DOHH2 (cell line): ENCODE measurements around the gene PHF13.
A peak's percentile ranks its signal among the peaks of the same experiment; 100 is the strongest.

ENCODE experiments used
- H3F3A ChIP-seq: fragments of 200-600 bp; sonication (generic), shearing (Covaris generic); 2 replicates; pipeline ENCODE4 v1.6.0; 2016; ENCODE audit warnings: antibody characterized with exemption, mild to moderate bottlenecking; ENCODE audit not compliant: control insufficient read depth, insufficient read depth
- H3K27ac ChIP-seq: fragments of 200-600 bp; sonication (generic); 2 replicates; pipeline ENCODE4 v1.5.1; 2014; ENCODE audit warnings: low read depth, mild to moderate bottlenecking, low read length, moderate library complexity
- H3K27me3 ChIP-seq: fragments of 200-600 bp; sonication (generic); 2 replicates; pipeline ENCODE4 v1.6.1; 2014; ENCODE audit warnings: mild to moderate bottlenecking, low read length, mixed read lengths; ENCODE audit not compliant: control insufficient read depth
- H3K36me3 ChIP-seq: fragments of 200-600 bp; sonication (generic); 2 replicates; pipeline ENCODE4 v1.6.1; 2014; ENCODE audit warnings: mild to moderate bottlenecking, low read length, moderate library complexity, mixed read lengths; ENCODE audit not compliant: control insufficient read depth
- H3K4me1 ChIP-seq: fragments of 200-600 bp; sonication (generic); 2 replicates; pipeline ENCODE4 v1.6.1; 2014; ENCODE audit warnings: mild to moderate bottlenecking, low read length, mixed read lengths; ENCODE audit not compliant: control insufficient read depth
- H3K4me2 ChIP-seq: fragments of 200-600 bp; sonication (generic); 2 replicates; pipeline ENCODE4 v1.6.0; 2014; ENCODE audit warnings: mild to moderate bottlenecking, low read length, moderate library complexity
- H3K4me3 ChIP-seq: fragments of 200-600 bp; sonication (generic); 2 replicates; pipeline ENCODE4 v1.5.1; 2014; ENCODE audit warnings: mild to moderate bottlenecking, low read length, mixed read lengths
- H3K79me2 ChIP-seq: fragments of 200-600 bp; sonication (generic); 2 replicates; pipeline ENCODE4 v1.6.1; 2014; ENCODE audit warnings: mild to moderate bottlenecking, low read length, mixed read lengths; ENCODE audit not compliant: control insufficient read depth
- H3K9me2 ChIP-seq: fragments of 200-600 bp; sonication (generic); replicated peaks from 2 replicates; pipeline ENCODE4 v1.6.1; 2014; ENCODE audit warnings: mild to moderate bottlenecking, low read length, mixed read lengths; ENCODE audit not compliant: control insufficient read depth
- H3K9me3 ChIP-seq: fragments of 200-600 bp; sonication (generic); 2 replicates; pipeline ENCODE4 v1.6.1; 2014; ENCODE audit warnings: antibody characterized with exemption, low read length, mixed read lengths; ENCODE audit not compliant: control insufficient read depth, insufficient read depth
- H4K20me1 ChIP-seq: fragments of 200-600 bp; sonication (generic); 2 replicates; pipeline ENCODE4 v1.6.0; 2014; ENCODE audit warnings: low read depth, mild to moderate bottlenecking, antibody characterized with exemption, low read length, moderate library complexity; ENCODE audit not compliant: control insufficient read depth, insufficient read depth
- CTCF ChIP-seq: fragments of 200-600 bp; sonication (generic); IDR thresholded peaks from one replicate; pipeline ENCODE4 v1.5.1; 2014; ENCODE audit warnings: antibody characterized with exemption, mild to moderate bottlenecking, low read depth, low read length; ENCODE audit not compliant: poor library complexity, severe bottlenecking
- EZH2phosphoT487 ChIP-seq: fragments of 200-600 bp; sonication (generic); IDR thresholded peaks from 2 replicates; pipeline ENCODE4 v1.6.1; 2017; ENCODE audit warnings: borderline replicate concordance, mild to moderate bottlenecking, antibody characterized with exemption, low read length, moderate library complexity, mixed read lengths

The PHF13 gene

DNA sequence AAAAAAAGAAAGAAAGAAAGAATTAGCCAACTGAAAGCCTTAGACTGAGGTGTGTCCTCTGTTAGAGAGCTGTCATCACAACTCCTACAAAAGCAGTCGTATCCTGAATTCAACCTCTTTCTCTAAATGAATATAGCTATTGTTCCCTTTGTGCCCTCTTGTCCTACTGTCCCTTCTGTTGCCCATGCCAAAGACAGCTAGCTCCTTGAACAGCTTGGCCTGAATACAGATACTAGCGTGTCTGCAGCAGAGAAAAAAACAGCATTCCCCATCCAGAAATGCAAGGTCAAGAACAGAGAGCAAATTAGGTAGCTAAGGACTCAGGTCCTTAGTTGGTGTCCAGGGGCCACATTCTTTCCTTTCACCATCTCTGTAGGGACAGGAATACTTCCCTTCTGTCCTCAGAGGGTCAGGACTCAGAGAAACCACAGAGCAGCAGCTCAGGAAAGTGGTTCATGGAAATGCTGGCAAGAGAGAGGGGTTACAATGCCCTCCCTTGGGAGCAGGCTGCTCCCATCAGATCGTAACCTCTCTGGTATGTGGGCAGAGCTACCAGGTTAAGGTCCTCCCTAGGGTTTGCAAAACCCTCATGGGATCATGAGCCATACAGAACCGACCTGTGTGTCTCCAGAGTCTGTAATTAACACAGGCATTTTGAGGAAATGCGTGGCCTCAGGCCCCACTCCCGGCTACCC, 35.6 kb upstream of the PHF13 start:
- H3K27me3 ChIP-seq: no peaks in the 10 kb centered on the region
- no peak for TF ChIP-seq EZH2phosphoT487
- no peak for TF ChIP-seq CTCF
- peaks cover 28% of the 10 kb centered on the region for H3K79me2 ChIP-seq
- H4K20me1 ChIP-seq: peaks cover 3% of the 10 kb centered on the region; the same call in 1 of the 2 replicates
- H3K4me2 ChIP-seq: no peak overlapping the region
- H3K4me1 ChIP-seq: peaks cover 28% of the 10 kb centered on the region
- no peaks in the 10 kb centered on the region for H3F3A ChIP-seq
- peaks cover 11% of the 10 kb centered on the region for H3K36me3 ChIP-seq
- no peak overlapping the region for H3K27ac ChIP-seq
- no peaks in the 10 kb centered on the region for H3K9me2 ChIP-seq
- H3K4me3 ChIP-seq: no peak overlapping the region
- H3K9me3 ChIP-seq: no peaks in the 10 kb centered on the region

DNA sequence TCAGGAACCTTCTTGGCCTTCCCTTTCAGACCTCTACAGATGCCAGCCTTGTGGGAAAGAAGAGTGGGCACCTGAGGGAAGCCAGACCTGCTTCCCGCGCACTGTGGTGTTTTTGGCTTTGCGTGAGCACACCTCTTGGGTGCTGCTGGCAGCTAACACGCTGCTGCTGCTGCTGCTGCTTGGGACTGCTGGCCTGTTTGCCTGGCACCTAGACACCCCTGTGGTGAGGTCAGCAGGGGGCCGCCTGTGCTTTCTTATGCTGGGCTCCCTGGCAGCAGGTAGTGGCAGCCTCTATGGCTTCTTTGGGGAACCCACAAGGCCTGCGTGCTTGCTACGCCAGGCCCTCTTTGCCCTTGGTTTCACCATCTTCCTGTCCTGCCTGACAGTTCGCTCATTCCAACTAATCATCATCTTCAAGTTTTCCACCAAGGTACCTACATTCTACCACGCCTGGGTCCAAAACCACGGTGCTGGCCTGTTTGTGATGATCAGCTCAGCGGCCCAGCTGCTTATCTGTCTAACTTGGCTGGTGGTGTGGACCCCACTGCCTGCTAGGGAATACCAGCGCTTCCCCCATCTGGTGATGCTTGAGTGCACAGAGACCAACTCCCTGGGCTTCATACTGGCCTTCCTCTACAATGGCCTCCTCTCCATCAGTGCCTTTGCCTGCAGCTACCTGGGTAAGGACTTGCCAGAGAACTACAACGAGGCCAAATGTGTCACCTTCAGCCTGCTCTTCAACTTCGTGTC, 34.7 kb upstream of the PHF13 start:
- Histone ChIP-seq H3K9me2 (no peaks in the 10 kb centered on the region), H3K36me3 (peaks cover 11% of the 10 kb centered on the region), H3K4me1 (peaks cover 28% of the 10 kb centered on the region), H3K79me2 (peaks cover 28% of the 10 kb centered on the region), H3K9me3 (no peaks in the 10 kb centered on the region), H3K27ac (no peak overlapping the region), H3K4me2 (peak overlapping the region; percentile 84), H3K27me3 (no peaks in the 10 kb centered on the region), H3K4me3 (peak overlapping the region; percentile 81), H3F3A (no peaks in the 10 kb centered on the region), H4K20me1 (peaks cover 3% of the 10 kb centered on the region; the same call in 1 of the 2 replicates)
- TF ChIP-seq CTCF (no peak), EZH2phosphoT487 (no peak)

DNA sequence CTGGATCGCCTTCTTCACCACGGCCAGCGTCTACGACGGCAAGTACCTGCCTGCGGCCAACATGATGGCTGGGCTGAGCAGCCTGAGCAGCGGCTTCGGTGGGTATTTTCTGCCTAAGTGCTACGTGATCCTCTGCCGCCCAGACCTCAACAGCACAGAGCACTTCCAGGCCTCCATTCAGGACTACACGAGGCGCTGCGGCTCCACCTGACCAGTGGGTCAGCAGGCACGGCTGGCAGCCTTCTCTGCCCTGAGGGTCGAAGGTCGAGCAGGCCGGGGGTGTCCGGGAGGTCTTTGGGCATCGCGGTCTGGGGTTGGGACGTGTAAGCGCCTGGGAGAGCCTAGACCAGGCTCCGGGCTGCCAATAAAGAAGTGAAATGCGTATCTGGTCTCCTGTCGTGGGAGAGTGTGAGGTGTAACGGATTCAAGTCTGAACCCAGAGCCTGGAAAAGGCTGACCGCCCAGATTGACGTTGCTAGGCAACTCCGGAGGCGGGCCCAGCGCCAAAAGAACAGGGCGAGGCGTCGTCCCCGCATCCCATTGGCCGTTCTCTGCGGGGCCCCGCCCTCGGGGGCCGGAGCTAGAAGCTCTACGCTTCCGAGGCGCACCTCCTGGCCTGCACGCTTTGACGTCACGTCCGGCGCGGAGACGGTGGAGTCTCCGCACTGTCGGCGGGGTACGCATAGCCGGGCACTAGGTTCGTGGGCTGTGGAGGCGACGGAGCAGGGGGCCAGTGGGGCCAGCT, 34.0 kb upstream of the PHF13 start, which contains the start of gene ZBTB48:
TSS of gene ZBTB48 (plus strand) at position 621 of the 745 bp plus-strand sequence. CDS start 616 bp downstream, outside the sequence.
- H3K4me1 ChIP-seq: peaks cover 28% of the 10 kb centered on the region
- no peaks in the 10 kb centered on the region for H3K9me2 ChIP-seq
- peak within 1 kb of the TSS; percentile 81 for H3K4me3 ChIP-seq
- H3K36me3 ChIP-seq: peaks cover 14% of the 10 kb centered on the region
- no peaks in the 10 kb centered on the region for H3F3A ChIP-seq
- H3K27ac ChIP-seq: peak within 1 kb of the TSS; percentile 46
- H3K79me2 ChIP-seq: peaks cover 33% of the 10 kb centered on the region
- H4K20me1 ChIP-seq: peaks cover 3% of the 10 kb centered on the region; the same call in 1 of the 2 replicates
- H3K4me2 ChIP-seq: peak within 1 kb of the TSS; percentile 84
- TF ChIP-seq EZH2phosphoT487 (no peak), CTCF (no peak)
- no peaks in the 10 kb centered on the region for H3K27me3 ChIP-seq
- H3K9me3 ChIP-seq: no peaks in the 10 kb centered on the region
